Femur (tissue), 1 donor: ENCODE results near the gene RAC3.

Experiments
- DNase-seq: peaks from one replicate; pipeline ENCODE4 v3.0.0-alpha.2; 2017

The RAC3 gene

GRCh38 chr17:82058230-82058854 lies 26.9 kb downstream of the RAC3 start:
- DNase-seq, result peak; percentile 20

- no peak for DNase-seq
Observed at GRCh38 chr17:82058855-82059249, 27.4 kb downstream of the RAC3 start.

DNA sequence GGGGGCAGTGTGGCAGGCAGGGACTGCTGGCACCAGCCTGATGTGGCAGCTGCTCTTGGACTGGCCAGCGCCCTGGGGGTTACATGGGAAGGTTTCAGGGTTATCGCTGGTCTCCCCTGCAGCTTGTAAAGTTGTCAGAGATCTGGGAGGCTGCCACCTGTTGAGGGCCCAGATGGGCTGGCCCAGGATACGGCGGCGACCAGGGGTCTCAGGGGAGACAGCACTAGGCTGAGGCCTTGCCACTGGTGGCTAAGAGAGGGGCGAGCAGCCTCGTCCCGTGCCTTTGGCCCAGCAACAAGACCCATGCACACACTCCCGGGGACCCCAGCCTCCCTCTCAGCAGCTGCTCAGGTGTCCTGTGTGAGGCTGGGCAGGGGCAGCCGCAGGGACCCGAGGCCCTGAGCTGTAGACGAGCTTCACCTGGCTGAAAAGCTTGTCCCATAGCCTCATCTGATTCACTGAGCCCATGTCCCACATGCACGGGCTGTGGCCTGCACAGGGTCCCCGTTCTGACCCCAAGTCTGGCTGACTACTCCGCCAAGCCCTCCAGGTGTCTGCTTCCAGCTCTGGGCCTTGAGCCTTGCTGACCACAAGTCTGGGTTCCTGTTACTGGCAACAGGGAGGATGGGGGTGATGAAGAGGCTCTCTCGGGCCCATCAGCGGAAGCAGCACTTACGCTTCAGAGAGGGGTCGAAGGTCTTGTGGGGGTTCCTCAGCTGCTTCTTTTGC lies 28.0 kb downstream of the RAC3 start:
- peak; percentile 21 for DNase-seq

- peak; percentile 14 for DNase-seq
Observed at GRCh38 chr17:82060001-82060380, 28.5 kb downstream of the RAC3 start.

- DNase-seq, result peak; percentile 16
Observed at GRCh38 chr17:82060614-82061013, 29.1 kb downstream of the RAC3 start.

DNA sequence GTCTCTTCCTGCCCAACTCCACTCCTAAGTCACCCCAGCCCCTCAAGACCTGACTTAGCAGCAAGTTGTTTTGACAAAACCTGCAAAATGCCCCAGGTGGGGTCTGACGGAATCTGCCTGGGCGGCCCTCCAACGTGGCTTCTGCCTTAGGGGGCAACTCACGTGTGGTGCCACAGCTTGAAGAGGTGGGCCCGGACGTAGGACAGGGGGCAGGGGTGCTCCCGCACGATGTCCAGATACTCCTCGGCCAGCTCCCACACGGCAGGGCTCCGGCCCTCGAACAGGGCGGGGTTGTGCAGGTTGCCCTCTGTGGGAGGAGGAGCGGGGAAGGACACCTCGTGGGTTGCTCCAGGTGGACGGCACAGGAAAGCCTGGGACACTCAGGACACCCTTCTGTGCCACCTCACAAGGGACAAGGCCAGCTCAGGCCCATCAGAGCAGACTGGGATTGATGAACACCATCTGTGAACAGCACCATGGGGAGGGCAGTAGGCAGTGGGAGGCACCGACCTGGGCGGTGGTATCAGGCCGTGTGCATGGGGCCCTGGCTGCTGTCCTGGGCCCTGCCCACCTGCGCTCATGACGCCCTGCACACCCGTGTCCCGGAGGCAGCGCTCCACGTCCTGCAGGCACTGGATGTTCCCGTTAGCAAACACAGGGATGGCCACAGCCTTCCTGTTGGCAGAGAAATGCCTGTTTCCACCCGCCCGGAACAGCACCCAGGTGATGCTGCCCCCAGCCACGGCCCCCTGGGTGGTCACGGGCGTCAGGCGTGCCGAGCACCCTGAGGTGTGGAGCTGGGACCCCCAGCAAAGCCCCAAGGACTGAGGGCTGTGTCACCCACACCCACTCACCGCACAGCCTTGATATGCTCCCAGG lies 29.8 kb downstream of the RAC3 start:
- peak; percentile 22 for DNase-seq

GRCh38 chr17:82062076-82062983 lies 30.9 kb downstream of the RAC3 start:
- peak; percentile 15 for DNase-seq

DNA sequence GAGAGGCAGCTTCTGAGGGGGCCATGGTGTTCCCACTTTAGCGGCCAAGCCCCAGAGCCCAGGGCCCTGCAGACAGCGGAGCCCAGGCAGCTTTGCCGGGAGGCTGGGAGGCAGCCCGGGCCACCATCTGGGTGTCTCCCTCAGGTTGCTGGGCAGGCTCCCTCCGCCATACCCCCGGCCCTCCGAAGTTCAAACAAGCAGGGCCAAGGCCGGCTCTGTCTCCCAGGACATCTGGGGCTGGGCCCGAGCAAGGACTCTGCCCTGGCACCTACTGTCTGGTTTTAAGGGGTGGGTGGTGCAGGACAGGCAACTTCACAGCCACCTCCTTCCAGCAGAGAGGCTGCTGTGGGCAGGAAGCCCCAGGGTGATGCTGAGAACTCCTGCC lies 31.5 kb downstream of the RAC3 start:
- DNase-seq, result no peak

DNA sequence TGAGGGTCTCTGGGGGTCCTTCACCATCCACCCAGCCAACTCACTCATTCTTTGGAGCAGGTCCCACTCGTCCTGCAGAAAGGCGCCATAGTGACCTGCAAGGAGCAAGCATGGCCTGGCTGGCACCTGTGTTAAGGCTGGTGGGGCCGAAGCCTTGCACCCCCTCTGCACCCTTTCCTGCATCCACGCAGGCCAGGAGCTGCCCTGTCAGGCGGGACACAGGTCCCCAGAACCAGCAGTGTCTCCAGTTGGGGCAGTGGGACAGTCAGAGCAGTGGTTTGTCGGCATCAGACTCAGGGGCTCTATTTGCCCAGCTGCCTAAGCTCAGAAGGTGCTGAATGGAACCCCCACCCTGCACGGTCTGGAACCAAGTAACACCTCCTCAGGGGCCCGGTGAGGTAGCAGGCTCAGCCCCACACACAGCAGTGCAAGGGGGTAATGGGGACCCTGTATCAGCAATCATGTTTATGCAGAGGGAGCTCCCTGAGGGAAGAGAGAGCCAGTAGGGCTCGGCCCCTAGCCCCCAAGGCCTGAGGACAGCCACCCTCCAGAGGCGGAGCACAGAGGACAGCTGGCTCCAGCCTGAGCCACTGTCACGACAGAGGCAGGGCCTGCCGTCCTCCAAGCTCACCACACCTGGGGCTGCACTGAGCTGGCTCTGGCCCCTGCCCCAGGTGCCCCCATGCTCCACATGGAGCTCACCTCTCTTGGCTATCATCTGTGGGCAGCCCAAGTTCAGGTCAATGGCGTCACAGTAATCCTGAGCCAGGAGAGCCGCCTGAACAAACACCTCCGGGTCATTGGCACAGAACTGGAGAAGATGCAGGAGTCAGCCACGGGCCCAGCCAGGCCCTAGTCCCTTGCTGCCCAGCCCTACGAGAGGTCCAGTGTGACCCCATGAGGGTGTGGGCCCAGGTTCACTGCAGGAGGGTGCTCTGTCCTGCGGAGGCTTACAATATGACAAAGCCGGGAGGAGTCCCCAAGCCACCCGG lies 32.2 kb downstream of the RAC3 start:
- peak; percentile 21 for DNase-seq

GRCh38 chr17:82064433-82065192 lies 33.1 kb downstream of the RAC3 start:
- peak; percentile 16 for DNase-seq

DNA sequence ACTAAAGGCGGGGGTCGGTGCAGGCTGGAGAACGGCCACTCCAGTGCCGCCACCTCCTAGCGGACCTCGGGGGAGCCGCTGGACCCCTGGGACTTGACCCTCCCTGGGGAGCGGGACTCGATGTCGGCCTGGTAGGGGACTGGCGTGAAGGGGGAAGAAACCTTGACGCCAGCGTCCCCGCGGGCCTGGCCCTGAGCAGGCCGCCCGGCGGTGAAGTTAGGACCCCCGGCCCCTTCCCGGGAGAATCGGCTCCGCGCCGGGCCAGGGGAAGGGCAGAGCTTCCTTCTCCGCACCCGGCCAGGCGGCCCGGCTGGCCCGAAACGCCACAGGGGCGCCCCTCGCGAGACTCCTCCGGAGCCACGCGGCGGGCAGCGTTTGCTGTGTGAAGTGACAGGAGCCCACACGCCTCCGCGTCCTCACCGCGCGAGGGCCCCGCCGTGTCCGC lies 33.7 kb downstream of the RAC3 start:
- DNase-seq, result peak; percentile 23

DNA sequence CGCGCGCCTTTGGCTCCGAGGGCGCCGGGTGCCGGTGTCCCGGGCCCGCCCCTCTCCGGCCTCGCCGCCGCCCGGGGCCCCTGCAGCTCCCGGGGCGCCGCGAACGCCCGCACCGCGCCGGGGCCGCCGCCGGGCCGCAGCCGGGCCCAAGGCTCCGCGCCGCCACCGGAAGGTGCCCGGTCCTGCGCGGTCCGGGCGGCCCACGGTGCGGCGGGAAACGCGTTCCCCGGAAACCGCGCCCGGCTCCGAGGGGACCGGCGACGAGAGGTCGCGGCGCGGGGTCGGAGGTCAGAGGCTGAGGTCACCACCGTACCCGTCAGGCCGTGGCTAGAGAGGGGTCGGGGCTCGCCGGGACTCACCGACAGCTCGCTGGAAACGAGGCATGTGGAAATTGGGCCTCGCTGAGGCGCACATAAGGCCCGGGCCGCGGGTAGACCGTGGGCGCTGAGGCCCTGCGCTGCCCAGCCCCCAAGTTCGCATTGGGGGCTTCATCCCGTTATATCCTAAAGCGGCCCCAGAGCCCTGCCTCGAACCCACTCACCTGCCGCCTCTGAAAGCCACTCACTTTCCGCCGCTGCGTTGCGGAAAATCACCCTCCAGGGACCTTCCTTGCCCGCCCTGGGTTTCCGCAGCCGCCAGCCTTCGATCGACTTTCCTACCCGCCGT lies 34.3 kb downstream of the RAC3 start, which contains the start of gene DUS1L:
Gene DUS1L (minus strand): TSS at position 167 of the 666 bp plus-strand sequence. CDS start 745 bp downstream, outside the sequence.
- peak; percentile 66 for DNase-seq

GRCh38 chr17:82070611-82071010 lies 39.1 kb downstream of the RAC3 start:
- no peak for DNase-seq

GRCh38 chr17:82072827-82073226 lies 41.3 kb downstream of the RAC3 start:
- no peak for DNase-seq

GRCh38 chr17:82073446-82073845 lies 42.0 kb downstream of the RAC3 start:
- no peak for DNase-seq

DNA sequence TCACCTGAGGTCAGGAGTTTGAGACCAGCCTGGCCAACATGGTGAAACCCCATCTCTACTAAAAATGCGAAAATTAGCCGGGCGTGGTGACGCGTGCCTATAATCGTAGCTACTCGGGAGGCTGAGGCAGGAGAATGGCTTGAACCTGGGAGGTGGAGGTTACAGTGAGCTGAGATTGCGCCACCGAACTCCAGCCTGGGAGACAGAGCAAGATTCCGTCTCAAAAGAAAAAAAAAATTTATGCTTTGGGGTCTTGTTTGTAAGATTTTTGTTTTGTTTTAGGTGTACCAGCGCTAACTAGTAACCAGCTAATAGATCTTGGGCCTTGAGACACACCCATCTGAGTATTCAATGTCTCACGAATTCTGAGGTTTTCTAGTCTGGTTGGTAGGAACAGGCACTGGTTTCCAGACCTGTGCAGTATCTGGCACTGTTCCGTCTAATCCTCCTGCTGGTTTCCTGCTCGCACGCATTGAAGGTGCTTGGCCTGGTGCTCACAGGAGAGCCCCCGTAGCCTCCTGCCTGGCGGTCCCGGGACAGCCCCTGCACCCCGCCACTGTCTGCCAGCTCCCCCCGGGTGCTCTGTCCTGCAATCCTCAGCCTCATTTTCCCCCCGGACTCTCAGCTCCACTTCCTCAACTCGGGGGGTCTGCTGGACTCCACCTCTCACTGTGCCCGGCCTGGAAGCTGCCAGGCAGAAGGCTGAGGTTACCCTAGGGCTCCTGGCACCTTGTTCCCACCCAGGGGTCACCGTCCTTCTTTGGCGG lies 44.7 kb downstream of the RAC3 start:
- no peak for DNase-seq

DNA sequence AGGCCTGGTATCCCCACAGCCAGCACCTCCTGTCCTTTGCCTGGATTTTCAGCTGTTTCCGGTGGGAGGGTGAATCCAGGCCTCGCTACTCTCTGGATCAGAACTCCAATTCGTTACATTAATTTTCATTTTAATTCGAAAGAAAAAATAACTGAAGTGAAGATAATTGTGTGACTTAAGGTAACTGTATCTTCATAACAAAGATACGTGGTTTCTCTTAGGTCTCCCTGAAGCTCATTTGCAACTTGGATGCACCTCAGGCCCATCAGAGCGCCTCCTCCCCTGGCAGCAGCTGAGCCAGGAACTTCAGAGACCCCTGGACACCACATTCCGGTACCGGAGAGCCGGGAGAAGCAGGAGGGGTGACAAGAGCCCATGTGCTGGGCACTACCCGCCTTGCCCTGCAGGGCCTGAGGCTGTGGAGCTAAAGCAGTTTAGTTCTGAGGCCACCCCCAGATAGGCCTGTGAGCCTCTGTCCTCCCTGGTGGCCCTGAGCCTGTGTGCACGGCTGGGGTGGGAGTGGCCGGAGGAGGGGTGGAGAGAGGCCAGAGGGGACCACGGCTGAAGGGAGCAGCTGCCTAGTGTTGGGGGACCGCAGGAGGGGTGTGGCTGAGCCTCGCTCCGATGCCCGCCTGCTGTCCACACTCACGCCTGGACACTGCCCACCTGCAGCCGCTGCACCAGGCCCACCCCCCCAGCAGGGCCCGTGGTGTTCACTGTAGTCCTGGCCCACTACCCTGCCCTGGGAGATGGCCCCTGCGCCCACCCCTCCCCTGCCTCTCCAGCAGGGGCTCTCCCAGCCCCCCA lies 45.5 kb downstream of the RAC3 start:
- no peak for DNase-seq
